ENCODE measurements around the gene SUCLA2.

SUCLA2 gene

GRCh38 chr13:47896111-47896510 is 105.0 kb downstream of the SUCLA2 start:
- TF ChIP-seq POLR2AphosphoS5 (IDR thresholded peaks at IDR 0.05; ENCODE audit: low read depth, low read length) (no peak), REST (IDR thresholded peaks at IDR 0.05; ENCODE audit: insufficient read depth in 1 of 2, low read depth in 2 of 2, low read length in 2 of 2) (no peak), FOXP2 (optimal IDR thresholded peaks at IDR 0.05; ENCODE audit: borderline replicate concordance, extremely low read depth, extremely low read length, insufficient read depth) (no peak), SIN3A (IDR thresholded peaks at IDR 0.05; ENCODE audit: borderline replicate concordance, insufficient read depth, low read length) (no peak), TAF1 (IDR thresholded peaks at IDR 0.05; ENCODE audit: borderline replicate concordance, insufficient read depth, low read length) (no peak)

- no peak for TF ChIP-seq SIN3A (IDR thresholded peaks at IDR 0.05; ENCODE audit: borderline replicate concordance, insufficient read depth, low read length)
- no peak for TF ChIP-seq REST (IDR thresholded peaks at IDR 0.05; ENCODE audit: insufficient read depth in 1 of 2, low read depth in 2 of 2, low read length in 2 of 2)
- TF ChIP-seq POLR2AphosphoS5 (IDR thresholded peaks at IDR 0.05; ENCODE audit: low read depth, low read length), result no peak
- no peak for TF ChIP-seq FOXP2 (optimal IDR thresholded peaks at IDR 0.05; ENCODE audit: borderline replicate concordance, extremely low read depth, extremely low read length, insufficient read depth)
- TF ChIP-seq TAF1 (IDR thresholded peaks at IDR 0.05; ENCODE audit: borderline replicate concordance, insufficient read depth, low read length), result no peak
Observed at GRCh38 chr13:47893527-47893926, 107.5 kb downstream of the SUCLA2 start.
